Upper lobe of right lung (tissue), 1 donor: ENCODE measurements around the gene CD300LG. TPM values are rescaled to one million over a fixed set of nuclear protein-coding genes. Genes with fewer than 3 reads are reported as not detected.
"Not testable (repeated sequence)": the region's sequence is repeated elsewhere in the genome, so short reads cannot be mapped to it uniquely, and the experiment has no call there.

Experiments used
- ATAC-seq: fragments of 200-7000 bp; cut with Tn5 transposase; one replicate; pipeline ENCODE4 v1.9.1; 2020; ENCODE audit warnings: mild to moderate bottlenecking, moderate library complexity
- DNase-seq: peaks from one replicate; pipeline ENCODE4 v3.0.0-alpha.2; 2020
- H3K27ac ChIP-seq: fragments of 200-600 bp; one replicate; pipeline ENCODE4 v1.8.0; 2022
- H3K27me3 ChIP-seq: fragments of 200-600 bp; one replicate; pipeline ENCODE4 v1.8.0; 2022; ENCODE audit warnings: mild to moderate bottlenecking
- H3K36me3 ChIP-seq: fragments of 200-600 bp; one replicate; pipeline ENCODE4 v1.8.0; 2022
- H3K4me1 ChIP-seq: fragments of 200-600 bp; one replicate; pipeline ENCODE4 v1.8.0; 2022
- H3K4me3 ChIP-seq: fragments of 200-600 bp; one replicate; pipeline ENCODE4 v1.8.0; 2022; ENCODE audit warnings: mild to moderate bottlenecking
- H3K9me3 ChIP-seq: fragments of 200-600 bp; one replicate; pipeline ENCODE4 v1.8.0; 2022
- intact Hi-C: fragments of 100-400 bp; cut with DNase I; formaldehyde crosslinking; loops from one replicate; pipeline ENCODE4 v1.11.0; 2022
- total RNA-seq: library from RNA; stranded (reverse); fragmentation: NEBNext Ultra II Directional; extraction: Animal tissue kit (Norgen Biotek cat#: 25700); gene quantifications from one replicate; pipeline ENCODE4 v1.2.1, GENCODE V29; 2021
- TF ChIP-seq, protein P1 (sequence below): fragments of 200-600 bp; IDR thresholded peaks from one replicate; pipeline ENCODE4 v1.8.0; 2022; ENCODE audit warnings: antibody characterized with exemption
- donor health status: DM: no; HTN: yes; CAD: no; lungs with severe emphysema.

The CD300LG gene
- total RNA-seq, 1 donor from 2014 or later: 0.81 TPM

DNA sequence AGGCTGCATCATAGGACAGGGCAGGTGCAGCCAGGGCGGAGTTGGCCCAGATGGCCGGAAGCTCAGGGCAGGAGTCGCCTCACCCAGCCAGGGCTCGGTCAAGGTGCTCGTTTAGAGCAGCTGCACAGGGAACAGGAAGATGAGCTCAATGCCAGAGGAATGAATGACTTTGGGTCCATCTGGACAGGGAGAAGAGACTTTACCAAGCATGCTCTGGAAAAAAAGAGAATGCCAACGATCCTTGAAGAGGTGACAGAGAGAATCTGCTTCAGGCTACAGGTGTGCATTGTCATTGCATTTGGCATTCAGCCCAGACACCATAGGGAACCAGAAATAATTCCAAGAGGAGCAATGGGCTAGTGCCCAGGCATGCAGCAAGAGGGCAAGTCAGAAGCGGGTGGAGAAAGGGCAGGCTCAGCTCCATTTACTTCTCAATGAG lies 7.3 kb upstream of the CD300LG start:
- TF ChIP-seq, protein P1, sequence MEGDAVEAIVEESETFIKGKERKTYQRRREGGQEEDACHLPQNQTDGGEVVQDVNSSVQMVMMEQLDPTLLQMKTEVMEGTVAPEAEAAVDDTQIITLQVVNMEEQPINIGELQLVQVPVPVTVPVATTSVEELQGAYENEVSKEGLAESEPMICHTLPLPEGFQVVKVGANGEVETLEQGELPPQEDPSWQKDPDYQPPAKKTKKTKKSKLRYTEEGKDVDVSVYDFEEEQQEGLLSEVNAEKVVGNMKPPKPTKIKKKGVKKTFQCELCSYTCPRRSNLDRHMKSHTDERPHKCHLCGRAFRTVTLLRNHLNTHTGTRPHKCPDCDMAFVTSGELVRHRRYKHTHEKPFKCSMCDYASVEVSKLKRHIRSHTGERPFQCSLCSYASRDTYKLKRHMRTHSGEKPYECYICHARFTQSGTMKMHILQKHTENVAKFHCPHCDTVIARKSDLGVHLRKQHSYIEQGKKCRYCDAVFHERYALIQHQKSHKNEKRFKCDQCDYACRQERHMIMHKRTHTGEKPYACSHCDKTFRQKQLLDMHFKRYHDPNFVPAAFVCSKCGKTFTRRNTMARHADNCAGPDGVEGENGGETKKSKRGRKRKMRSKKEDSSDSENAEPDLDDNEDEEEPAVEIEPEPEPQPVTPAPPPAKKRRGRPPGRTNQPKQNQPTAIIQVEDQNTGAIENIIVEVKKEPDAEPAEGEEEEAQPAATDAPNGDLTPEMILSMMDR: no peak
- DNase-seq (peak; percentile 69), ATAC-seq (peak; percentile 82)
- Histone ChIP-seq H3K27ac (no peak overlapping the region), H3K4me3 (no peak overlapping the region), H3K9me3 (no peaks in the 10 kb centered on the region), H3K36me3 (no peaks in the 10 kb centered on the region), H3K4me1 (peaks cover 22% of the 10 kb centered on the region), H3K27me3 (no peaks in the 10 kb centered on the region)
- intact Hi-C loops: loop anchor here (10.0 kb wide), 1 partner anchor 55 kb away; the partner anchor contains the start of gene CFAP97D1

DNA sequence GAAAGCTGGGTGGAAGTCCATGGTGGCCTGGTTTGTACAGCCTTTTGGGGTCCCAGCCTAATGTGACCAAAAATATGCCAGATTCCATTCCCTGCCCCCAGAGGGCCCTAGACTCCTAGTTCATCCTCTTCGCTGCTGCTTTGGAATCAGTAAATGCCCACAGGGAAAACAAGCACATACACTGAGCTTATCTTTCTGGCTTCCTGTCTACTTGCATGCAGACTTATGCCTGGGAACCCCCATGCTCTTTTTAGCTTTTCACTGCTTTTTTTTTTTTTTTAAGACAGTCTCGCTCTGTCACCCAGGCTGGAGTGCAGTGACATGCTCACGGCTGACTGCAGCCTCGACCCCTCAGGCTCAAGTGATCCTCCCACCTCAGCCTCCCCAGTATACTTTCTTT lies 6.2 kb upstream of the CD300LG start:
- intact Hi-C loops: loop anchor here (10.0 kb wide), 1 partner anchor 56 kb away; the partner anchor contains the start of gene CFAP97D1
- Histone ChIP-seq H3K4me3 (no peak overlapping the region), H3K27me3 (no peaks in the 10 kb centered on the region), H3K9me3 (no peaks in the 10 kb centered on the region), H3K36me3 (no peaks in the 10 kb centered on the region), H3K4me1 (peaks cover 22% of the 10 kb centered on the region), H3K27ac (no peak overlapping the region)
- no peak for DNase-seq
- TF ChIP-seq, protein P1: peak; percentile 9
- no peak for ATAC-seq

DNA sequence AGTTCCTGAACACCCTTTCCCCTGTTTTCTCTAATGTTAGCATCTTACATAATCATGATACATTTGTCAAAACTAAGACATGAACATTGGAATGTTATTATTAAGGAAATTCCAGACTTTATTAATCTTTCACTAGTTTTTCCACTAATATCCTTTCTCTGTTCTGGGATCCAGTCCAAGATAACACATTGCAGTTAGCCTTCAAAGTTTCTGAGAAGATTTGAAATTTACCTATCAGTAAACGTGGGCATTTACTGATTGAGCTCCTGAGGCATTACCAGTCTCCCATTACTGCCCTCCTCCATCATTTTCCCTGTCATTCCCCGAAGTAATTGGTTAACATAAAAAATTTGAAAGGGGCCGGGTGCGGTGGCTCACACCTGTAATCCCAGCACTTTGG lies 5.7 kb upstream of the CD300LG start:
- H3K4me1 ChIP-seq: peaks cover 26% of the 10 kb centered on the region
- no peak for ATAC-seq
- H3K27me3 ChIP-seq: no peaks in the 10 kb centered on the region
- H3K27ac ChIP-seq: no peak overlapping the region
- no peaks in the 10 kb centered on the region for H3K36me3 ChIP-seq
- TF ChIP-seq, protein P1: no peak
- H3K9me3 ChIP-seq: no peaks in the 10 kb centered on the region
- DNase-seq: no peak
- intact Hi-C loops: loop anchor here (10.0 kb wide), 1 partner anchor 56 kb away; the partner anchor contains the start of gene CFAP97D1
- no peak overlapping the region for H3K4me3 ChIP-seq

DNA sequence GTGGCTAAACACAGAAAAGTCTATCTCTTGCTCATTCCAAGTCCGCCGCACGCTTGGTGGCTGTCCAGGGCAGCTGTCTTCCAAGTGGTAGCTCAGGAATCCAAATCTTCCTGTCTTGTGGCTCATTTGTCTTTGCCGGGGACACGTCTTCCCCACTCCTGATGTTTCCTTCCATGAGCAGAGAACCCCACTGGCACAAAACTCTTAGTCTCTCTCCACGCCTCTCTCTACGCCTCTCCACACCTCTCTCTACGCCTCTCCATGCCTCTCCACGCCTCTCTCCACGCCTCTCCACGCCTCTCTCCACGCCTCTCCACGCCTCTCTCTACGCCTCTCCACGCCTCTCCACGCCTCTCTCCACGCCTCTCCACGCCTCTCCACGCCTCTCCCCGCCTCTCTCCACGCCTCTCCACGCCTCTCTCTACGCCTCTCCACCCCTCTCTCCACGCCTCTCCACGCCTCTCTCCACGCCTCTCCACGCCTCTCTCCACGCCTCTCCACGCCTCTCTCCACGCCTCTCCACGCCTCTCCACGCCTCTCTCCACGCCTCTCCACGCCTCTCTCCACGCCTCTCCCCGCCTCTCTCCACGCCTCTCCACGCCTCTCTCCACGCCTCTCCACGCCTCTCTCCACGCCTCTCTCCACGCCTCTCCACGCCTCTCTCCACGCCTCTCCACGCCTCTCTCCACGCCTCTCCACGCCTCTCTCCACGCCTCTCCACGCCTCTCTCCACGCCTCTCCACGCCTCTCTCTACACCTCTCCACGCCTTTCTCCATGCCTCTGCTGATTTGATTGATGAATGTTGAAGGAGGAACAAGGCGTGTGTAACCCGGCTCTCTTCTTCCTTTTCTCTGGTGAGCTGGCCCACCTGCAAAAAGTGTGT lies 4.6 kb upstream of the CD300LG start:
- not testable (repeated sequence) for H3K27me3 ChIP-seq, H3K36me3 ChIP-seq, H3K4me3 ChIP-seq, H3K9me3 ChIP-seq, H3K27ac ChIP-seq
- intact Hi-C loops: loop anchor here (10.0 kb wide), 1 partner anchor 58 kb away; the partner anchor contains the start of gene CFAP97D1
- ATAC-seq: peak; percentile 42
- DNase-seq: peak; percentile 80
- peaks cover 26% of the 10 kb centered on the region for H3K4me1 ChIP-seq

DNA sequence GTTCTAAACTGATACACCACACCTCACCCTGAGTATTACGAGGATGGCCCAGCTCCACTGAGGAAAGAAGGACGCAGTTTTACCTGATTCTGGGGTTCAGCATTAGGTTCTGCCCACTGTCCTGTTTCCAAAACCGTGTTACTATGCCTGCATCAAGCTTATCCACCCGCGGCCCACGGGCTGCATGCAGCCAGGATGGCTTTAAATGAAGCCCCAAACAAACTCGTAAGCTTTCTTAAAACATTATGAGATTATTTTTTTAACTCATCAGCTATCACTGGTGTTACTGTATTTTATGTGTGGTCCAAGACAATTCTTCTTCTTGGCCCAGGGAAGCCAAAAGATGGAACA lies 4.0 kb upstream of the CD300LG start:
- TF ChIP-seq, protein P1: no peak
- H3K4me3 ChIP-seq: no peak overlapping the region
- no peak overlapping the region for H3K27ac ChIP-seq
- peaks cover 26% of the 10 kb centered on the region for H3K4me1 ChIP-seq
- H3K36me3 ChIP-seq: no peaks in the 10 kb centered on the region
- H3K27me3 ChIP-seq: no peaks in the 10 kb centered on the region
- intact Hi-C loops: loop anchor here (10.0 kb wide), 1 partner anchor 58 kb away; the partner anchor contains the start of gene CFAP97D1
- DNase-seq (peak; percentile 57), ATAC-seq (no peak)
- H3K9me3 ChIP-seq: no peaks in the 10 kb centered on the region

DNA sequence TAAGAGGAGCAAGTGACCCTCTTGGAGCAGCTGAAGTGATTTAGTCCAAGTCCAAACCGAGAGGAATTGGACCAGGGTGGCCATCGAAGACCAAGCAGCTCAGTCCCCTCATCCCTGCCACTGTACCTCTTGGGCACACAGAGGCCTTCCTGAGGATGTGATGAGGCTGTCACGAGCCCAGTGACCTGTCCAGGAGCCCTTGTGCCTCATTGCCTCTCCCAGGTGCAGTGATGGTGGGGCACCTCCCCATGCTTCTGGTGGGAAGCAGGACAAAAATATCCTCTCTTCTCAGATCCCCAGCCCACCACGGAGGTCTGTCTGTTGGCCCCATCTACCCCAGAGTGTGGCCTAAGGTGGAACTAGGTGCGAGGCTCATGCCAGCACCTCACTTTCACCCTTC lies 2.7 kb upstream of the CD300LG start:
- H3K4me1 ChIP-seq: peaks cover 26% of the 10 kb centered on the region
- H3K27me3 ChIP-seq: no peaks in the 10 kb centered on the region
- no peaks in the 10 kb centered on the region for H3K9me3 ChIP-seq
- H3K4me3 ChIP-seq: no peak overlapping the region
- no peak overlapping the region for H3K27ac ChIP-seq
- intact Hi-C loops: loop anchor here (10.0 kb wide), 1 partner anchor 59 kb away; the partner anchor contains the start of gene CFAP97D1
- TF ChIP-seq, protein P1: no peak
- ATAC-seq: no peak
- DNase-seq: peak; percentile 30
- H3K36me3 ChIP-seq: no peaks in the 10 kb centered on the region
